ENCODE measurements around the gene ATG3.

DNA sequence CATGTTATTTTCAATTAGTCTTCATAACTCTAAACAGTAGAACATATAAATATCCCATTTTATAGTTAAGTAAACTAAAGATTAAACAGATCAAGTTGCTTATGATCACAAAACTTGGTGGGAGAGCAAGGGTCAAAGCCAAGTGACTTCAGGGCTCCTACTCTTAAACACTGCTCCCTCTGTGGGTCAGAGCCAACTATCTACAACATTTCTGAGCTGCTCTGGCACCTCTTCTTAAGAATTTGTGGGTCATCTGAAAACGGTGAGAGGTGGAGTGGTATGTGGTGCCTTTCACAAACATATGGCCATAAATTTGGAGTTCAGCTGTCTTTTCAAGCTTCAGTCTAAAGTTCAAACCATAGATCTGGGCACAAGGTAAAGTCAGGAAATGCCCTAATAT lies 10.9 kb downstream of the ATG3 start:
- TF ChIP-seq, protein P1, sequence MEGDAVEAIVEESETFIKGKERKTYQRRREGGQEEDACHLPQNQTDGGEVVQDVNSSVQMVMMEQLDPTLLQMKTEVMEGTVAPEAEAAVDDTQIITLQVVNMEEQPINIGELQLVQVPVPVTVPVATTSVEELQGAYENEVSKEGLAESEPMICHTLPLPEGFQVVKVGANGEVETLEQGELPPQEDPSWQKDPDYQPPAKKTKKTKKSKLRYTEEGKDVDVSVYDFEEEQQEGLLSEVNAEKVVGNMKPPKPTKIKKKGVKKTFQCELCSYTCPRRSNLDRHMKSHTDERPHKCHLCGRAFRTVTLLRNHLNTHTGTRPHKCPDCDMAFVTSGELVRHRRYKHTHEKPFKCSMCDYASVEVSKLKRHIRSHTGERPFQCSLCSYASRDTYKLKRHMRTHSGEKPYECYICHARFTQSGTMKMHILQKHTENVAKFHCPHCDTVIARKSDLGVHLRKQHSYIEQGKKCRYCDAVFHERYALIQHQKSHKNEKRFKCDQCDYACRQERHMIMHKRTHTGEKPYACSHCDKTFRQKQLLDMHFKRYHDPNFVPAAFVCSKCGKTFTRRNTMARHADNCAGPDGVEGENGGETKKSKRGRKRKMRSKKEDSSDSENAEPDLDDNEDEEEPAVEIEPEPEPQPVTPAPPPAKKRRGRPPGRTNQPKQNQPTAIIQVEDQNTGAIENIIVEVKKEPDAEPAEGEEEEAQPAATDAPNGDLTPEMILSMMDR (conservative IDR thresholded peaks at IDR 0.05 in 1 of 2, IDR thresholded peaks at IDR 0.05 in 1 of 2; ENCODE audit: extremely low read depth in 1 of 2, insufficient read depth in 1 of 2, low read depth in 1 of 2, low read length in 2 of 2) = no peak
- no peak for TF ChIP-seq EZH2 (IDR thresholded peaks at IDR 0.05; ENCODE audit: borderline replicate concordance, low read length)
